HL-60 (cell line): ENCODE measurements around the gene RXFP3.

Source experiments
- DNase-seq, 2 experiments: peaks; one replicate each; pipeline ENCODE4 v3.0.0-alpha.2; 2010 to 2020; ENCODE audit warnings: low read depth in 1 of 2, low spot score in 1 of 2
- H3K27ac ChIP-seq: fragments of 250-450 bp; sonication (Bioruptor Pico); replicated peaks from 2 replicates; pipeline ENCODE4 v1.5.1; 2020; ENCODE audit warnings: mild to moderate bottlenecking, moderate library complexity
- H3K27me3 ChIP-seq: fragments of 250-450 bp; sonication (Bioruptor Pico); 2 replicates; pipeline ENCODE4 v1.5.1; 2021; ENCODE audit warnings: mild to moderate bottlenecking, moderate library complexity; ENCODE audit not compliant: insufficient read depth, poor library complexity, severe bottlenecking
- H3K4me3 ChIP-seq: replicated peaks from 2 replicates; pipeline ENCODE4 v1.5.1; 2011; ENCODE audit warnings: mild to moderate bottlenecking, control low read depth, low read length; ENCODE audit not compliant: insufficient read depth
- CTCF ChIP-seq: IDR thresholded peaks from one replicate; pipeline ENCODE4 v1.5.1; 2011; ENCODE audit warnings: low read length, control low read depth, inconsistent platforms; ENCODE audit not compliant: insufficient read depth
- GABPA ChIP-seq: IDR thresholded peaks from 2 replicates; pipeline ENCODE4 v1.6.1; 2012; ENCODE audit warnings: low read depth
- POLR2AphosphoS5 ChIP-seq: IDR thresholded peaks from 2 replicates; pipeline ENCODE4 v1.6.1; 2012; ENCODE audit warnings: low read depth
- REST ChIP-seq: IDR thresholded peaks from 2 replicates; pipeline ENCODE4 v1.6.1; 2012; ENCODE audit warnings: low read depth; ENCODE audit not compliant: insufficient replicate concordance
- SPI1 ChIP-seq: IDR thresholded peaks from 2 replicates; pipeline ENCODE4 v1.6.1; 2012; ENCODE audit warnings: low read depth, mild to moderate bottlenecking, borderline replicate concordance

RXFP3 gene

GRCh38 chr5:33929925-33930690 lies 6.1 kb upstream of the RXFP3 start:
- no peak overlapping the region for H3K27ac ChIP-seq
- DNase-seq = no peak
- peaks cover 2% of the 10 kb centered on the region for H3K27me3 ChIP-seq
- H3K4me3 ChIP-seq = no peak overlapping the region
- no peak for TF ChIP-seq GABPA
- TF ChIP-seq CTCF = no peak
- TF ChIP-seq POLR2AphosphoS5 = no peak
- TF ChIP-seq REST = no peak
- TF ChIP-seq SPI1 = no peak

GRCh38 chr5:33931136-33931535 lies 5.0 kb upstream of the RXFP3 start:
- no peak overlapping the region for H3K27ac ChIP-seq
- DNase-seq = no peak
- H3K4me3 ChIP-seq = no peak overlapping the region
- H3K27me3 ChIP-seq = peaks cover 8% of the 10 kb centered on the region
- TF ChIP-seq GABPA (no peak), POLR2AphosphoS5 (no peak), SPI1 (no peak), CTCF (no peak), REST (no peak)

GRCh38 chr5:33933723-33934169 lies 2.4 kb upstream of the RXFP3 start:
- no peak overlapping the region for H3K27ac ChIP-seq
- H3K27me3 ChIP-seq = peaks cover 18% of the 10 kb centered on the region
- no peak for DNase-seq
- H3K4me3 ChIP-seq = no peak overlapping the region
- TF ChIP-seq POLR2AphosphoS5 = no peak
- TF ChIP-seq REST = no peak
